ENCODE measurements around the gene CAMTA1.

Gene CAMTA1

GRCh38 chr1:7675431-7676273 is 890.4 kb downstream of the CAMTA1 start:
- no peaks in the 10 kb centered on the region for H3K9me2 ChIP-seq (replicated peaks; ENCODE audit: insufficient read depth, low read length)
- no peak overlapping the region for H3K27ac ChIP-seq (ENCODE audit: low read length)
- H2AFZ ChIP-seq (ENCODE audit: low read length) = no peak overlapping the region
- no peaks in the 10 kb centered on the region for H3K9me3 ChIP-seq (replicated peaks; ENCODE audit: insufficient read depth, low read length)
- H4K20me1 ChIP-seq (ENCODE audit: insufficient read depth, low read length) = no peaks in the 10 kb centered on the region
- H3K4me2 ChIP-seq (ENCODE audit: low read depth, low read length) = no peak overlapping the region
- no peaks in the 10 kb centered on the region for H3K36me3 ChIP-seq (replicated peaks; ENCODE audit: insufficient read depth, low read length)
- H3K27me3 ChIP-seq (replicated peaks; ENCODE audit: insufficient read depth, low read length) = peaks cover 95% of the 10 kb centered on the region
- no peaks in the 10 kb centered on the region for H3F3A ChIP-seq (ENCODE audit: insufficient read depth, low read length)
- no peak overlapping the region for H3K4me3 ChIP-seq (ENCODE audit: low read length)
- no peak for TF ChIP-seq EZH2phosphoT487 (IDR thresholded peaks at IDR 0.05; ENCODE audit: low read length)
- TF ChIP-seq EZH2 (optimal IDR thresholded peaks at IDR 0.05; ENCODE audit: low read depth, low read length) = no peak
- no peak for TF ChIP-seq CTCF (IDR thresholded peaks at IDR 0.05; ENCODE audit: low read length)
- H3K9ac ChIP-seq (ENCODE audit: low read length) = no peak overlapping the region
- DNase-seq = no peak
- no peaks in the 10 kb centered on the region for H3K79me2 ChIP-seq (ENCODE audit: low read length)
- H3K4me1 ChIP-seq (ENCODE audit: low read length) = peaks cover 6% of the 10 kb centered on the region; the same call in 1 of the 2 replicates

GRCh38 chr1:7676274-7676945 is 891.2 kb downstream of the CAMTA1 start:
- TF ChIP-seq CTCF (IDR thresholded peaks at IDR 0.05; ENCODE audit: low read length) = no peak
- no peak for TF ChIP-seq EZH2phosphoT487 (IDR thresholded peaks at IDR 0.05; ENCODE audit: low read length)
- TF ChIP-seq EZH2 (optimal IDR thresholded peaks at IDR 0.05; ENCODE audit: low read depth, low read length) = no peak
- H3K27me3 ChIP-seq (replicated peaks; ENCODE audit: insufficient read depth, low read length) = peaks cover 95% of the 10 kb centered on the region
- H3K9ac ChIP-seq (ENCODE audit: low read length) = no peak overlapping the region
- H3K9me3 ChIP-seq (replicated peaks; ENCODE audit: insufficient read depth, low read length) = no peaks in the 10 kb centered on the region
- H3K4me1 ChIP-seq (ENCODE audit: low read length) = peaks cover 6% of the 10 kb centered on the region; the same call in 1 of the 2 replicates
- H2AFZ ChIP-seq (ENCODE audit: low read length) = no peak overlapping the region
- no peaks in the 10 kb centered on the region for H3F3A ChIP-seq (ENCODE audit: insufficient read depth, low read length)
- H3K4me3 ChIP-seq (ENCODE audit: low read length) = no peak overlapping the region
- H3K4me2 ChIP-seq (ENCODE audit: low read depth, low read length) = no peak overlapping the region
- H3K27ac ChIP-seq (ENCODE audit: low read length) = no peak overlapping the region
- no peaks in the 10 kb centered on the region for H3K9me2 ChIP-seq (replicated peaks; ENCODE audit: insufficient read depth, low read length)
- no peaks in the 10 kb centered on the region for H4K20me1 ChIP-seq (ENCODE audit: insufficient read depth, low read length)
- no peak for DNase-seq
- H3K36me3 ChIP-seq (replicated peaks; ENCODE audit: insufficient read depth, low read length) = no peaks in the 10 kb centered on the region
- H3K79me2 ChIP-seq (ENCODE audit: low read length) = no peaks in the 10 kb centered on the region

- Histone ChIP-seq H3K27ac (ENCODE audit: low read length) (no peak overlapping the region), H3F3A (ENCODE audit: insufficient read depth, low read length) (no peaks in the 10 kb centered on the region), H3K9me3 (replicated peaks; ENCODE audit: insufficient read depth, low read length) (no peaks in the 10 kb centered on the region), H3K27me3 (replicated peaks; ENCODE audit: insufficient read depth, low read length) (peaks cover 95% of the 10 kb centered on the region), H3K9me2 (replicated peaks; ENCODE audit: insufficient read depth, low read length) (no peaks in the 10 kb centered on the region), H3K4me2 (ENCODE audit: low read depth, low read length) (no peak overlapping the region), H3K79me2 (ENCODE audit: low read length) (no peaks in the 10 kb centered on the region), H4K20me1 (ENCODE audit: insufficient read depth, low read length) (no peaks in the 10 kb centered on the region), H3K9ac (ENCODE audit: low read length) (no peak overlapping the region), H2AFZ (ENCODE audit: low read length) (no peak overlapping the region), H3K36me3 (replicated peaks; ENCODE audit: insufficient read depth, low read length) (no peaks in the 10 kb centered on the region), H3K4me1 (ENCODE audit: low read length) (peaks cover 6% of the 10 kb centered on the region; the same call in 1 of the 2 replicates), H3K4me3 (ENCODE audit: low read length) (no peak overlapping the region)
- no peak for DNase-seq
- no peak for TF ChIP-seq EZH2 (optimal IDR thresholded peaks at IDR 0.05; ENCODE audit: low read depth, low read length)
- no peak for TF ChIP-seq EZH2phosphoT487 (IDR thresholded peaks at IDR 0.05; ENCODE audit: low read length)
- no peak for TF ChIP-seq CTCF (IDR thresholded peaks at IDR 0.05; ENCODE audit: low read length)
Observed at GRCh38 chr1:7677111-7677510, 891.9 kb downstream of the CAMTA1 start.
